Astrocyte (in vitro differentiated cells and primary cell): Measurements from ENCODE around the gene C17orf113.

Experiments
- EZH2 ChIP-seq: IDR thresholded peaks from 2 replicates; pipeline ENCODE4 v1.6.1; 2012; ENCODE audit warnings: mild to moderate bottlenecking, low read length, inconsistent platforms; ENCODE audit not compliant: insufficient read depth
- TF ChIP-seq, protein P1 (sequence below): IDR thresholded peaks from 2 replicates; pipeline ENCODE4 v1.5.1; 2011; ENCODE audit warnings: low read depth, mild to moderate bottlenecking, inconsistent platforms, low read length, moderate library complexity; ENCODE audit not compliant: insufficient read depth

DNA sequence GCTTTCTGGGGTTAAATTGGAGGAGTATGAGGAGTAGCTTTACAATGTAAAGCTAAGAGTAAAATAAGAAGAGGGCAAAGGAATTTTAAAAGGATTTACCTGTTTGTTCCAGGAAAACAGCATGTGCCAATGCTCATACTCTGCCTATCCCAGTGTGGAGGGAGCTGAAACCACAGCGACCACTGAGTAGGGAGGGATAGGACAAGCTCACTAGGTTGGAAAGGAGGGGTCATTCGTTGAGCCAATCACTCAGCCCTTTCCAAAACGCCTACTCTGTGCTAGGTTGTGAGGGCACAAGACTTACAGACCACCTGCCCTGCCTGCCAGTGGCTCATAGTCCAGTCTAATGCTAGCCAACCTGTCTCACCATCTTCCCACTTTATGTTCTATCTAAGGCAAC is 32.1 kb downstream of the C17orf113 start:
- TF ChIP-seq, protein P1, sequence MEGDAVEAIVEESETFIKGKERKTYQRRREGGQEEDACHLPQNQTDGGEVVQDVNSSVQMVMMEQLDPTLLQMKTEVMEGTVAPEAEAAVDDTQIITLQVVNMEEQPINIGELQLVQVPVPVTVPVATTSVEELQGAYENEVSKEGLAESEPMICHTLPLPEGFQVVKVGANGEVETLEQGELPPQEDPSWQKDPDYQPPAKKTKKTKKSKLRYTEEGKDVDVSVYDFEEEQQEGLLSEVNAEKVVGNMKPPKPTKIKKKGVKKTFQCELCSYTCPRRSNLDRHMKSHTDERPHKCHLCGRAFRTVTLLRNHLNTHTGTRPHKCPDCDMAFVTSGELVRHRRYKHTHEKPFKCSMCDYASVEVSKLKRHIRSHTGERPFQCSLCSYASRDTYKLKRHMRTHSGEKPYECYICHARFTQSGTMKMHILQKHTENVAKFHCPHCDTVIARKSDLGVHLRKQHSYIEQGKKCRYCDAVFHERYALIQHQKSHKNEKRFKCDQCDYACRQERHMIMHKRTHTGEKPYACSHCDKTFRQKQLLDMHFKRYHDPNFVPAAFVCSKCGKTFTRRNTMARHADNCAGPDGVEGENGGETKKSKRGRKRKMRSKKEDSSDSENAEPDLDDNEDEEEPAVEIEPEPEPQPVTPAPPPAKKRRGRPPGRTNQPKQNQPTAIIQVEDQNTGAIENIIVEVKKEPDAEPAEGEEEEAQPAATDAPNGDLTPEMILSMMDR, result no peak
- no peak for TF ChIP-seq EZH2
